Measurements from ENCODE around the gene NANOG.
"Not testable (repeated sequence)": the region's sequence is repeated elsewhere in the genome, so short reads cannot be mapped to it uniquely, and the experiment has no call there.

DNA sequence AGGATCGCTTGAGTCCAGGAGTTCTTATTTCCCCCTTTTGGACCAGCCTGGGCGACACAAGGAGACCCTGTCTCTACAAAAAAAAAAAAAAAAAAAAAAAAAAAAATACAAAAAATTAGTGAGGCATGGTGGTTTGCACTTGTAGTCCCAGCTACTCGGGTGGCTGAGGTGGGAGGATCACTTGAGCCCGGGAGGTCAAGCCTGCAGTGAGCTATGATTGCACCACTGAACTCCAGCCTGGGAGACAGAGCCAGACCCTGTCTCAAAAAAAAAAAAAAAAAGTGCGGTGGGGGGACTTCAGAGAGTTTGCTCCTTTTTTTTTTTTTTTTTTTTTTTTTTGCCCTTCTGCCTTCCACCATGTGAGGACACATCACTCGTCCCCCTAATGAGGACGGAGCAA is 50.6 kb downstream of the NANOG start:
- not testable (repeated sequence) for TF ChIP-seq MXI1 (IDR thresholded peaks at IDR 0.05; ENCODE audit: low read depth, low read length); CTCF (IDR thresholded peaks at IDR 0.05); EP300 (IDR thresholded peaks at IDR 0.05; ENCODE audit: borderline replicate concordance in 1 of 2, low read depth in 1 of 2, low read length in 1 of 2); TAF1 (IDR thresholded peaks at IDR 0.05; ENCODE audit: borderline replicate concordance, low read depth, low read length)
- TF ChIP-seq, protein P1, sequence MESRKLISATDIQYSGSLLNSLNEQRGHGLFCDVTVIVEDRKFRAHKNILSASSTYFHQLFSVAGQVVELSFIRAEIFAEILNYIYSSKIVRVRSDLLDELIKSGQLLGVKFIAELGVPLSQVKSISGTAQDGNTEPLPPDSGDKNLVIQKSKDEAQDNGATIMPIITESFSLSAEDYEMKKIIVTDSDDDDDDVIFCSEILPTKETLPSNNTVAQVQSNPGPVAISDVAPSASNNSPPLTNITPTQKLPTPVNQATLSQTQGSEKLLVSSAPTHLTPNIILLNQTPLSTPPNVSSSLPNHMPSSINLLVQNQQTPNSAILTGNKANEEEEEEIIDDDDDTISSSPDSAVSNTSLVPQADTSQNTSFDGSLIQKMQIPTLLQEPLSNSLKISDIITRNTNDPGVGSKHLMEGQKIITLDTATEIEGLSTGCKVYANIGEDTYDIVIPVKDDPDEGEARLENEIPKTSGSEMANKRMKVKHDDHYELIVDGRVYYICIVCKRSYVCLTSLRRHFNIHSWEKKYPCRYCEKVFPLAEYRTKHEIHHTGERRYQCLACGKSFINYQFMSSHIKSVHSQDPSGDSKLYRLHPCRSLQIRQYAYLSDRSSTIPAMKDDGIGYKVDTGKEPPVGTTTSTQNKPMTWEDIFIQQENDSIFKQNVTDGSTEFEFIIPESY (IDR thresholded peaks at IDR 0.05; ENCODE audit: borderline replicate concordance, low read depth) = not testable (repeated sequence)
- TF ChIP-seq, protein P2, sequence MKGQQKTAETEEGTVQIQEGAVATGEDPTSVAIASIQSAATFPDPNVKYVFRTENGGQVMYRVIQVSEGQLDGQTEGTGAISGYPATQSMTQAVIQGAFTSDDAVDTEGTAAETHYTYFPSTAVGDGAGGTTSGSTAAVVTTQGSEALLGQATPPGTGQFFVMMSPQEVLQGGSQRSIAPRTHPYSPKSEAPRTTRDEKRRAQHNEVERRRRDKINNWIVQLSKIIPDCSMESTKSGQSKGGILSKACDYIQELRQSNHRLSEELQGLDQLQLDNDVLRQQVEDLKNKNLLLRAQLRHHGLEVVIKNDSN (IDR thresholded peaks at IDR 0.05; ENCODE audit: borderline replicate concordance, low read depth) = not testable (repeated sequence)
